Stimulated activated naive CD4-positive, alpha-beta T cell (primary cell): Measurements from ENCODE around the gene RHOA.
"Not testable (repeated sequence)": the region's sequence is repeated elsewhere in the genome, so short reads cannot be mapped to it uniquely, and the experiment has no call there.

ENCODE experiments used
- DNase-seq, 6 experiments: peaks; one replicate each; lab custom pipeline; 2025; lab: John Stamatoyannopoulos, UW

RHOA gene

DNA sequence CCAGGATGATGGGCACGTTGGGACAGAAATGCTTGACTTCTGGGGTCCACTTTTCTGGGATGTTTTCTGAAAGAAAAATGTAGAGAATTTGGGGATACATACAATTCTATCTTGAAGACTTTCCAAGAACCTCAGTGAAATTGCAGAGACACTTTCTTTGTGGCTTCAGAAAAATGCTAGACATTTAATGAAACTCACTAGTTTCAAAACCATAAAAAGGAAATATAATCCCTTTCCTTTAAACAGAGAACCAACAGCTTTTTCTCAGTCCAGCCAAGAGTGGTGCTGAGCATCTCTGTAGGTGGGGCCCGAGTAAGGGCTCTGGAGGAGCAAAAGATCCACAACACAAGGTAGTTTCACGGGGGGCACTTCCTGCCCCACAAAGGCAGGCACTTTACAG lies 49.2 kb downstream of the RHOA start:
- DNase-seq: no peak

DNA sequence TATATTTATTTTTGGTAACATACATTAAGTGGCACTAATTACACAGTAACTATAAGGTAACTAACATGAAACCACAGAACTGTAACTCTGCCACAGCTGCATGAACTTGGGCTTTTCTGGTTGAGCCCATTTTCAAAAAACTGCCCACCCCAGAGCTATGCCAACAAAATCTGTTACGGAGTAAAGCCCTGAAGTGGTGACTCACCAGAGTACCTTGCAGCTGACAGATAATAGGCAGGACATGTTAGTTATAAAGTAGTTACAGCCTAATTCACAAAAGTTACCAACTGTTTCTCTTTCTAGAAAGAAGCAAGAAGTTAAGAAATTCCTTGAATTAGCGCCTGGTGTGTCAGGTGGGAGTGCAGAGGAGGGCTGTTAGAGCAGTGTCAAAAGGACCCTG lies 52.2 kb downstream of the RHOA start:
- no peak for DNase-seq

DNA sequence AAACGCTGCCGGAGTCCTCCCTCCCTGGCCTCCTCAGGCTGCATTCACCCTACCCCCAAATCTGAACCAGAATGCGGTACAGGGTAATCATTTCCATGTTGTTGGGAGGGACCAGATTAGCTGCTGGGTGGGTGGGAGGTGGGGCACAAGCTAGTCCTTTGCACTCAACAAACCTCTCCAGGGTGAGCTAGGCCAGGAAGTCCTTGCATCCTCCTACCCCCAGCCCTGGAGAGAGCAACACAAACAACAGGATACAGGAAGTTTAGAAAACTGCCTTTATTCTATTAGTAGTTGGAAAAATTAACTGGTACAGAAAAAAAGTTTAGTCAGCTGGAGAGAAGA lies 52.9 kb downstream of the RHOA start:
- peak in 2 of 6 experiments; percentile 26 to 30 for DNase-seq

DNA sequence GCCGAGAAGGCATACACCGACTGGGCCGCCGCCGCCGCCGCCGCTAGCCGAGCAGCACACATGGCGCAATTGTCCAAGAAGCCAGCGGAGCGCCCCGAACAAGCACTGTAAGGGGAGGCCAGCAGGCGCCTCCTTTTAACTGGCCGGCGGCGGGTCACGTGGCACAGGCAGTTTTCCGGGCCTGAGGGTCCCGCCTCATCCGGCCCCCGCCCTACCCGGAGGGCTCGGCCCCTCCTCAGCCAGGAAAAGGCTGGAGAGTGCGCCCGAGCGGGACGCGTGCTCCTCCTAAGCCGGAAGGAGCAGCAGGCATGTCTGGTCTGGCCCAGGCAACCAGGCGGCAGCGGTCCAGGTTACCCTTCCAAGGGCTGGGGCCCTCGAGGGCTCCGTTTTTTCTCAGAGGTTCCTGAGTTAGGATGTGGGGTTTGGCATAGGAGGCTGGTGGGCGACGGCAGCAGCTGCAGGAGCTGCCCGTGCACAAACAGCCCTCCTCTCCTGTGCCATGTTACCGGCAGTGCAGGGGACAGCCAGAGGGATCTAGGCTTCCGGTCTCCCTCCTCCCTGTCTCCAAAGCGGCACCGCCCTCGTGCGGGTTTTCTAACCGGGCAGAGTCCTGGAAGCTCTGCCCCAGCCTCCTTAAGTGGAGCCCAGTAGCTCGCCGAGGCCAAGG lies 53.4 kb downstream of the RHOA start, which contains the start of gene GPX1:
Gene GPX1 (minus strand): TSS at position 137 of the 667 bp plus-strand sequence. CDS start 75 bp downstream, at position 62.
- DNase-seq: peak; percentile 34 to 78 (median 59)

DNA sequence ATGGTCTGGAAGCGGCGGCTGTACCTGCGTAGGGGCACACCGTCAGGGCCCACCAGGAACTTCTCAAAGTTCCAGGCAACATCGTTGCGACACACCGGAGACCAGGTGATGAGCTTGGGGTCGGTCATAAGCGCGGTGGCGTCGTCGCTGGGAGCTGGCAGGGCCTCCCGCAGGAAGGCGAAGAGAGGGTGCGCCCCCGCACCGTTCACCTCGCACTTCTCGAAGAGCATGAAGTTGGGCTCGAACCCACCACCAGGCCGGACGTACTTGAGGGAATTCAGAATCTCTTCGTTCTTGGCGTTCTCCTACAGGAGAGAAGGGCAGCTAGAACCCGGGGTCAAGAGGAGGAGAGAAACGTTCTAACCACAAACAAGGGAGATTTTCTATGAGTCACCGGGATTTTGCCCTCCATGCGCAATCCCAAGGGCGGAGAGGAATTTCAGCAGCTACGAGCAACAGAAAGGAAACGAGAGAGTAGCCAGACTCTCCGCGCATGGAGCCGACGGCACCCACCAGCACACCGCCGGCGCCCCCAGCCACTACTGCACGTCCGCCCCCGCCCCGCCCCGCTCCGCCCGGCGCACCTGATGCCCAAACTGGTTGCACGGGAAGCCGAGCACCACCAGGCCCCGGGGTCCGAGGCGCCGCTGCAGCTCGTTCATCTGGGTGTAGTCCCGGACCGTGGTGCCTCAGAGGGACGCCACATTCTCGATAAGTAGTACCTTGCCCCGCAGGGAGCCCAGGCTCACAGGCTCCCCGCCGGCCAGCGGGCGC lies 54.1 kb downstream of the RHOA start:
- peak; percentile 26 to 63 (median 41) for DNase-seq

GRCh38 chr3:49357095-49357442 lies 54.7 kb downstream of the RHOA start:
- peak in 2 of 6 experiments; percentile 44 to 46 for DNase-seq

GRCh38 chr3:49352890-49353421 lies 58.8 kb downstream of the RHOA start:
- DNase-seq: no peak

GRCh38 chr3:49352281-49352680 lies 59.5 kb downstream of the RHOA start:
- no peak for DNase-seq

GRCh38 chr3:49351521-49352011 lies 60.2 kb downstream of the RHOA start:
- no peak for DNase-seq

GRCh38 chr3:49349348-49350114 lies 62.2 kb downstream of the RHOA start:
- DNase-seq: no peak

GRCh38 chr3:49348361-49348760 lies 63.4 kb downstream of the RHOA start:
- DNase-seq: not testable (repeated sequence)

GRCh38 chr3:49346797-49347251 lies 65.0 kb downstream of the RHOA start:
- no peak for DNase-seq

GRCh38 chr3:49343163-49343562 lies 68.6 kb downstream of the RHOA start:
- no peak for DNase-seq

DNA sequence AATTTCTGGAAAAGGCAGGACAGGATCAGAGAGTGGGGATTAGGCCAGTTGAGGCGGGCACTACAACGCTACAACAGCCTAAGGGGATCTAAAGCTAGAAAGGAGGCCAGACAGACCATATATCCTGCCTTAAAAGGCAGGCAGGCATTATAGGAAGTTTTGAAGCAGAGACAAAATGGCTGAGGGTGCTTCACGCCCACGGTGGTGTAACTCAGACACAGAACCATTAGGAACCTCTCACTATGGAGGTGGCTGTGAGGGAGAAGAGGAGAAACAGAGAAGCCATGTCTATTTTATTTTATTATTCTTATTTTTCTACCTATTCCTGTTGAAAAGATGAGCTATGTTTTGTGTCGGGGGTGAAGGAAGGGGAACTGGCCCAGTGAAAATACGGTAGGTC lies 69.8 kb downstream of the RHOA start:
- peak in 1 of 6 experiments; percentile 28 for DNase-seq

- peak; percentile 79 to 96 (median 88) for DNase-seq
These were observed 71.6 kb downstream of the RHOA start, which contains the start of gene USP4 for GRCh38 chr3:49339941-49340800. USP4 (minus strand) TSS chr3:49340053; CDS start chr3:49340024, 29 bp downstream.

DNA sequence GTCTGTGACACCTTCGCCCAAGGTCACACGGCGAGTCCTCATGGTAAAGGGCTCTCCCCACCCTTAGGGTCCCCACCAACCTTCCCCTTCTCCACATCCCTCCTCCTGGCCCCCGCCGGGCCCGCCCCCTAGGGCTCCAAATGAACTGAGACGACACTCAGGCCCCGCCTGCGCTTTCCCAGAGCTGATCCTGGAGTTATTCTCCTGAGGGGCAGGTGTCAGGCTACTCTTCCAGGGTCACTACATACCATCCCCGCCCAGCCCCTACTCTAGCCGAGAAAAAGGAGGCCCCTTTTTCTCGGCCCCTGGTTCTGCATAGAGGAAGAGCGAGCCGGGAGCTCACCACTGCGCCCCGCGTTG lies 72.2 kb downstream of the RHOA start:
- DNase-seq: peak in 1 of 6 experiments; percentile 34

DNA sequence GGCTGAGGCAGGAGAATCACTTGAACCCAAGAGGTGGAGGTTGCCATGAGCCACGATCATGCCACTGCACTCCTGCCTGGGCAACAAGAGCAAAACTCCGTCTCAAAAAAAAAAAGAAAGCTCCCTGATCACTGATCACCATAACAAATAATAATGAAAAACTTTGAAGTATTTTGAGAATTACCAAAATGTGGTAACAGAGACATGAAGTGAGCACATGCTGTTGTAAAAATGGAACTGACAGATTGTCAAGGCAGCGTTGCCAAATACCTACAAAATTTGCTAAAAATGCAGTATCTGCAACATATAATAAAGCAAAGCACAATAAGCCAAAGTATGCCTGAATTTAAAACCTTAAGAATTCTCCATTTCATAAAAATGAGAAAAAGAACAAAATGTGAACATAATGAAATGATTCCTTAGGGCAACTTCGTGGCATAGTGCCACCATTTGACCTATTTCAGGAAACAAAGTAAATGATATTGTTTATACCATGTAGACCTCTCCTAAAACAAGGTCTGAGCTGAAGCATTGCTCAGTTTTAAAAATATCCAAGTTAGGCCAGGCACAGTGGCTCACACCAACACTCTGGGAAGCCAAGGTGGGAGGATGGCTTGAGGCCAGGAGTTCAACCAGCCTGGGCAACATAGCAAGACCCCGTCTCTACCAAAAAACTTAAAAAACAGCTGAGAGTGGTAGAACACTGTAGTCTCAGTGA lies 77.7 kb downstream of the RHOA start:
- no peak for DNase-seq

GRCh38 chr3:49333091-49333490 lies 78.7 kb downstream of the RHOA start:
- DNase-seq: peak in 3 of 6 experiments; percentile 35 to 40 (median 38)

- no peak for DNase-seq
These were observed 82.6 kb downstream of the RHOA start for GRCh38 chr3:49329186-49329585.

GRCh38 chr3:49328350-49328749 lies 83.4 kb downstream of the RHOA start:
- DNase-seq: not testable (repeated sequence)
